ENCODE measurements around the gene POMGNT1.
A peak's percentile ranks its signal among the peaks of the same experiment; 100 is the strongest.

Gene POMGNT1

DNA sequence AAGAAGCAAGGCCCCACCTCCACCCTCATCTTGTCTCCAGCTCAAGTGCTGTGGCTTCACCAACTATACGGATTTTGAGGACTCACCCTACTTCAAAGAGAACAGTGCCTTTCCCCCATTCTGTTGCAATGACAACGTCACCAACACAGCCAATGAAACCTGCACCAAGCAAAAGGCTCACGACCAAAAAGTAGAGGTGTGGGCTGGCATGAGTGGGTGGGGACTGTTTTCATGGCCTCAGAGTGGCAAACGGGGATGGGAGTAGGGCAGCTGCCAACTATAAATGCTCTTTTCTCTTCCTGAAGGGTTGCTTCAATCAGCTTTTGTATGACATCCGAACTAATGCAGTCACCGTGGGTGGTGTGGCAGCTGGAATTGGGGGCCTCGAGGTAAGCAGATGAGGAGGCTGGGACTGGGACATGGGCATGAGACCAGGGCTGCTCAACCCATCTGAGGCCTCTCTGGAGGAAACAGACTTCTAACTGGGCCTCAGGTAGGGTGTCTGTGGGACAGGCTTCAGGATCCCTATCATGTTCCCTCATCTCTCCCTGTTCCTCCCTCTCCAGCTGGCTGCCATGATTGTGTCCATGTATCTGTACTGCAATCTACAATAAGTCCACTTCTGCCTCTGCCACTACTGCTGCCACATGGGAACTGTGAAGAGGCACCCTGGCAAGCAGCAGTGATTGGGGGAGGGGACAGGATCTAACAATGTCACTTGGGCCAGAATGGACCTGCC is 13.1 kb downstream of the POMGNT1 start:
- no peak for DNase-seq (ENCODE audit: extremely low read depth, low read depth)

DNA sequence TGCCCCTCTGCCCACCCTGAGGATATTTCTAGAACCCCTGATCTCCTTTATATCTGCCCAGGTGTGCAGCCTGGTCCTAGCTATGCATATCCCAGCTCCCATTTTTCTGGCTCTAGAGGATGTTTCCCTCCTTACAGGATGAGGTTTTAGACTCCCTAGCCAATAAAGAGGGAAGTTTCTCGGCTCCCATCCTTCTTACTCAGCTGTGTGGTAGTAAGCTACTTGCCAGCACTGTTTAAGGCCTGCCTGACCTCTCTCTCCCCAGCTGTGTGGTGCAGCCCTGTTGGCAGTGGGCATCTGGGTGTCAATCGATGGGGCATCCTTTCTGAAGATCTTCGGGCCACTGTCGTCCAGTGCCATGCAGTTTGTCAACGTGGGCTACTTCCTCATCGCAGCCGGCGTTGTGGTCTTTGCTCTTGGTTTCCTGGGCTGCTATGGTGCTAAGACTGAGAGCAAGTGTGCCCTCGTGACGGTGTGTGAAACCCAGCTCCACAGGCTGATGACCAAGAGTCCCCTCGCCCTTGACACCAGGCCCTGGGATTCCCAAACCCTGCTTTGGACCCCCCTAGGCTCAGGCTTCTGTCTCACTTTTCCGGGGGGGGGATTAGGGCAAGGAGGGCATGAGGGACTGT is 14.2 kb downstream of the POMGNT1 start:
- TF ChIP-seq, protein P1, sequence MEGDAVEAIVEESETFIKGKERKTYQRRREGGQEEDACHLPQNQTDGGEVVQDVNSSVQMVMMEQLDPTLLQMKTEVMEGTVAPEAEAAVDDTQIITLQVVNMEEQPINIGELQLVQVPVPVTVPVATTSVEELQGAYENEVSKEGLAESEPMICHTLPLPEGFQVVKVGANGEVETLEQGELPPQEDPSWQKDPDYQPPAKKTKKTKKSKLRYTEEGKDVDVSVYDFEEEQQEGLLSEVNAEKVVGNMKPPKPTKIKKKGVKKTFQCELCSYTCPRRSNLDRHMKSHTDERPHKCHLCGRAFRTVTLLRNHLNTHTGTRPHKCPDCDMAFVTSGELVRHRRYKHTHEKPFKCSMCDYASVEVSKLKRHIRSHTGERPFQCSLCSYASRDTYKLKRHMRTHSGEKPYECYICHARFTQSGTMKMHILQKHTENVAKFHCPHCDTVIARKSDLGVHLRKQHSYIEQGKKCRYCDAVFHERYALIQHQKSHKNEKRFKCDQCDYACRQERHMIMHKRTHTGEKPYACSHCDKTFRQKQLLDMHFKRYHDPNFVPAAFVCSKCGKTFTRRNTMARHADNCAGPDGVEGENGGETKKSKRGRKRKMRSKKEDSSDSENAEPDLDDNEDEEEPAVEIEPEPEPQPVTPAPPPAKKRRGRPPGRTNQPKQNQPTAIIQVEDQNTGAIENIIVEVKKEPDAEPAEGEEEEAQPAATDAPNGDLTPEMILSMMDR (IDR thresholded peaks at IDR 0.05; ENCODE audit: low read depth, low read length), result no peak
- no peak for DNase-seq (ENCODE audit: extremely low read depth, low read depth)

More for the DNA sequence above, 13.1 kb downstream of the POMGNT1 start:
- TF ChIP-seq, protein P1 (IDR thresholded peaks at IDR 0.05; ENCODE audit: low read depth, low read length), result no peak

DNA sequence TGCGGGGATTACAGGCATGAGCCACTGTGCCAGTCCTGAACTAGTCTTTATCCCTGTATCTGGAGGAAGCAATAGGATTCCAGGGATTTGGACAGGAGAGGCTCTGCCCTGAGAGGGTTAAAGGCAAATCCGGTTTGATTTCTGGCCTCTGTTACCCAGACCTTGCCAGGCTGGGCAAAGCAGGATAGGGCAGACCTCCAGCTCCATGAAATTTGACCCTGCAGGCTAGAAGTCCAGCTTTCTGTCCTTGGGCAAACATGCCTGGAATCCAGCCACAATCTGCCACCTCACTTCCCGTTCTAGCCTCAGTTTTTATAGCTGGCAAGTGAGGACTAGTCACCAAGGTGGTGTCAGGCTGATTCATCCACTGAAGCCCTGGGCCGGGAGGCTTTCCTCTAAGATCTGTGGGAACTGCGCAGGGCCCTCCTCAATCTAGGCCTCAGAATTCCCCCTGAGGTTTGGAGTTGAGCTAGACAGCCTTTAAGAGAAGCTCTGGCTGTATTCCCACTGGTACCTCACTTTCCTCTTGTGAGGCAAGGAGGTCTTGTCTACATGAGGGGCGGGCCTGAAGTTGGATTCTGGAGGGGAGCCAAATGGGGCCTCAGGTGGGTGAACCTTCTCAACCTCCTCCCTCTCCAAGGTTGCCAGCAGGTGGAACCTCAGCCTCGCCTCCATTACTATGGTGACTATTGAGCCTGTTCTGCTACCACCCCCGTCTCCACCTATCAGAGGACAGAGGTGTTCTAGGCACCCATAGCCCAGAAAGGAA is 15.0 kb downstream of the POMGNT1 start:
- TF ChIP-seq, protein P1 (IDR thresholded peaks at IDR 0.05; ENCODE audit: low read depth, low read length), result no peak
- peak; percentile 78 for DNase-seq (ENCODE audit: extremely low read depth, low read depth)

DNA sequence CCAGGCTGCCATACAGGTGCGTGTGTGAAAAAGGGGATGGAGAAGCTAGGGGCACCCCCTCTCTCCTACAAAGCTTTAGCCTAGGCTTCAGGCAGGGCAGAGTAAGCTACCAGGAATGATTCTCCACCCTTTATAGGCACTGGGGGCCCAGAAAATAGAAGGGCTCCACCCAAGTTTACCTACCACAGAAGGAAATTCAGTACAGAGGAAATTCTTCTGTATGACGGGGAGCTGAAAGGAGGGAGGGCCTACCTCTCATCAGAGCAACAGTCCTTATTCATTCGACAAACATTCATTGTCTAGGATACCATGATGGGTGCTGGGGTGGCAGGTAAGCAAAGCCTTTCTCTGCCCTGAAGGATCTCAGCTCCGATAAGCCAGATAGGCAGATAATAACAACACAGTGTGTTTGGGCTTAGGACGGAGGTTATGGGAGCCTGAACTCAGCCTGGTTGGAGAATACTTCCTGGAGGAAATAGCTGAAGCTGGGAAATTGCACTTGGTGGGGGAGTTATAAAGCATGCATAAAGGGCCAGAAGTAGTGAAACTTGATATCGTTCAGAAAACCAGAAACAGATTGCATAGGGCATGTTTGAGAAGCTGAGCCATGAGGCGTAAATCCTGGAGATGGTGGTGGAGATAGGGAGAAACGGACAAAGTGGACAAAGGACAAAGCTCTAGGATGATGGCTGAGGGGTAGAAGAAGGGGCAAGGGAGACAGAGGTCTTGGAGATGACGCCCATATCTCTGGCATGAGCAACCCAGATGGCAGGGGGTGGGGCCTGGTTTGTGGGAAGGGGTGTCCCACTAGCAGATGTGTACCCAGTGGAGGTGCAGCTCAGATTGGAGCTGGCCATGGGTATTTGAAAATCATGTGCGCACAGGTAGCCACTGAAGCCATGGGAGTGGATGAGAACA is 16.6 kb downstream of the POMGNT1 start:
- DNase-seq (ENCODE audit: extremely low read depth, low read depth), result peak; percentile 54
- TF ChIP-seq, protein P1 (IDR thresholded peaks at IDR 0.05; ENCODE audit: low read depth, low read length), result no peak

DNA sequence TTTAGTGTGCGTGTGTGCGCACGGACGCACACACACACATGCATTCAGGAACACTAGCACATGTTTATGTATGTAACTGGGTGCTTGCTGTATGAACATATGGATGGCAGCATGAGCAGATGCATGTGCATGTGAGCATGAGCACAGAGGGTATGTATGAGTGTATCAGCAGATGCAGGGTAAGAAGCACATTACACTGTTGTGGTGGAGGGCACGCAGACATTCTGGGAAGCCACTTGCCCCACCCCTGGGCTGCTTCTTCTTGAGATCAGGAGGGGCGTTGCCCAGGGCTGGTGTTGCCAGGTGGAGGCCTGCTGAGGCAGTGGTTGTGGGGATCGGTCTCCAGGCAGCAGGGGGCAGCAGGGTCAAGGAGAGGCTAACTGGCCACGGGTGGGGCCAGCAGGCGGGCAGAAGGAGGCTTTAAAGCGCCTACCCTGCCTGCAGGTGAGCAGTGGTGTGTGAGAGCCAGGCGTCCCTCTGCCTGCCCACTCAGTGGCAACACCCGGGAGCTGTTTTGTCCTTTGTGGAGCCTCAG is 18.1 kb downstream of the POMGNT1 start:
- TF ChIP-seq, protein P1 (IDR thresholded peaks at IDR 0.05; ENCODE audit: low read depth, low read length), result no peak; the same call in 1 of the 2 replicates
- no peak for DNase-seq (ENCODE audit: extremely low read depth, low read depth)

DNA sequence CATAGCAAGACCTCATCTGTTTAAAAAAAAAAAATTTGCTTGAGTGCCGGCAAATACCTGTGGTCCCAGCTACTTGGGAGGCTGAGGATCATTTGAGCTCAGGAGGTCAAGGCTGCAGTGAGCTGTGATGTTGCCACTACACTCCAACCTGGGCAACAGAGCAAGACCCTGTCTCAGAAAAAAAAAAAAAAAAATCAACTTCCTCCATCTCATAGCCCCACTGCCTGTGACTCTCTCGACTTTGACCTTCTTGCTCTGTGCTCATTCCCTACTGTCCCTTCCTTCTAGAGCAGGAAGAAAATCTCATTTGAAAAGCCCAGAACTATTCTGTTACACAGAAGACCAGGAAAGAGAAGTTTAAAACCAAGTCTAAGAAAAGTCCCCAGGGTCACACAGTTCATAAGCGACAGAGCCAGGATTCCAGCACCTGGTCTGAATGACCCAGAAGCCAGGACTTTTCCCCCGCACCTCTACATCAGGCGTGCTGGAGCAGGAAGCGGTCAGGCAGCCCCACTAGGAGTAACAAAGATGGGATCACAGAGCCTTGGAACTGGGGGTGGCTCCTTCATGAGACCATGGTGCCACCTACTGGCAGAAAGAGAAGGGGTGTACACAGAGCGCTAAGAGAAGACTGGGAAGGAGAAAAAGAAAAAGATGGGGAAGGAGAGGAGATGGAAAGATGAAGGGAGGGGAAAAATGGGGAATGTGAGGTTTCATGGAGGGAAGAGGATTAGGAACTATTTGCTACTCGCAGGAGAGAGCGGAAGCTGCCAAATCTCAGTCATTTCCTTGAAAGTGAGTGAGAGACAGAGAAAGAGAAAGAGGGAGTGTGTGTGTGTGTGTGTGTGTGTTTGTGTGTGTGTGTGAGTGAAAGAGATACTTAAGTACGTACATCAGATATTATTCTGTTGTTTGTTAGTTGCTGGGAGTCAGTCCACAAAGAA is 18.8 kb downstream of the POMGNT1 start:
- TF ChIP-seq, protein P1 (IDR thresholded peaks at IDR 0.05; ENCODE audit: low read depth, low read length), result peak; percentile 92
- DNase-seq (ENCODE audit: extremely low read depth, low read depth), result peak; percentile 70
